ENCODE results near the gene COX19. TPM values are rescaled to one million over a fixed set of nuclear protein-coding genes. Genes with fewer than 3 reads are reported as not detected.
"Not testable (repeated sequence)": the region's sequence is repeated elsewhere in the genome, so short reads cannot be mapped to it uniquely, and the experiment has no call there.

The COX19 gene
- polyA plus RNA-seq, 1 donor (not counting 4 experiments of a cell fraction or from before 2014, with no cell fraction given), result 6.2 TPM

DNA sequence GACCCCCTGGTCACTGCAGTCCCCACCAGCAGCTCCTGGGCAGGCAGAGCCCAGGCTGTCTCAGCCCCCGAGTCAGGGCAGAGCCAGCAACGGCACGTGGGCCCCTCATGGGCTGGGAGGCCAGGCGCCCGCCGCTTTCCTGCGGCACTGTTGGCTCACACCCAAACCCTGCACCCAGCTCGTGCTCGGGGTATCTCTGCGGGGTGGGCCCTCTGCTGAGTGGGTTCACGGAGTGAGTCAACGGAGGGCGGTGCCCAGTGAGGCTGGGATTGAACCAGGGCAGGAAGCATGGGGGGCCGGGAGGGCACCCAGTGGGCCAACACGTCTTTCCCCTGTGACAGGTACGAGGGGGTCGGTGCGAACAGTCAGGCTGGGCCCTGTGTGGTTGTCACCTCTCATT is 49.7 kb downstream of the COX19 start:
- Histone ChIP-seq H3K27me3 (ENCODE audit: control insufficient read depth, extremely low read depth, insufficient read depth, low read length) (no peaks in the 10 kb centered on the region), H3K4me2 (ENCODE audit: control insufficient read depth, extremely low read depth, insufficient read depth, low read depth, low read length) (no peak overlapping the region), H3K79me2 (ENCODE audit: control insufficient read depth, insufficient read depth, low read length) (no peaks in the 10 kb centered on the region), H2AFZ (ENCODE audit: control insufficient read depth, low read length) (no peak overlapping the region), H3K9me1 (ENCODE audit: control insufficient read depth, extremely low read depth, insufficient read depth, low read length) (no peaks in the 10 kb centered on the region), H4K20me1 (ENCODE audit: control insufficient read depth, extremely low read depth, insufficient read depth, low read length) (no peaks in the 10 kb centered on the region), H3K4me1 (ENCODE audit: control insufficient read depth, extremely low read depth, insufficient read depth, low read length) (peaks cover 9% of the 10 kb centered on the region), H3K27ac (ENCODE audit: control insufficient read depth, insufficient read depth, low read length) (no peak overlapping the region), H3K4me3 (ENCODE audit: control insufficient read depth in 2 of 3, extremely low read depth in 1 of 3, insufficient read depth in 2 of 3, low read depth in 1 of 3, low read length in 3 of 3) (no peak overlapping the region), H3K9ac (ENCODE audit: control insufficient read depth, extremely low read depth, insufficient read depth, low read length) (no peak overlapping the region), H3K36me3 (ENCODE audit: control insufficient read depth in 2 of 2, extremely low read depth in 1 of 2, insufficient read depth in 2 of 2, low read length in 2 of 2) (no peaks in the 10 kb centered on the region), H3K9me3 (ENCODE audit: control insufficient read depth, low read depth, low read length) (no peaks in the 10 kb centered on the region)
- TF ChIP-seq EZH2 (IDR thresholded peaks at IDR 0.05; ENCODE audit: low read length), result no peak
- TF ChIP-seq, protein P1, sequence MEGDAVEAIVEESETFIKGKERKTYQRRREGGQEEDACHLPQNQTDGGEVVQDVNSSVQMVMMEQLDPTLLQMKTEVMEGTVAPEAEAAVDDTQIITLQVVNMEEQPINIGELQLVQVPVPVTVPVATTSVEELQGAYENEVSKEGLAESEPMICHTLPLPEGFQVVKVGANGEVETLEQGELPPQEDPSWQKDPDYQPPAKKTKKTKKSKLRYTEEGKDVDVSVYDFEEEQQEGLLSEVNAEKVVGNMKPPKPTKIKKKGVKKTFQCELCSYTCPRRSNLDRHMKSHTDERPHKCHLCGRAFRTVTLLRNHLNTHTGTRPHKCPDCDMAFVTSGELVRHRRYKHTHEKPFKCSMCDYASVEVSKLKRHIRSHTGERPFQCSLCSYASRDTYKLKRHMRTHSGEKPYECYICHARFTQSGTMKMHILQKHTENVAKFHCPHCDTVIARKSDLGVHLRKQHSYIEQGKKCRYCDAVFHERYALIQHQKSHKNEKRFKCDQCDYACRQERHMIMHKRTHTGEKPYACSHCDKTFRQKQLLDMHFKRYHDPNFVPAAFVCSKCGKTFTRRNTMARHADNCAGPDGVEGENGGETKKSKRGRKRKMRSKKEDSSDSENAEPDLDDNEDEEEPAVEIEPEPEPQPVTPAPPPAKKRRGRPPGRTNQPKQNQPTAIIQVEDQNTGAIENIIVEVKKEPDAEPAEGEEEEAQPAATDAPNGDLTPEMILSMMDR (optimal IDR thresholded peaks at IDR 0.05 in 1 of 3, IDR thresholded peaks at IDR 0.05 in 1 of 3, conservative IDR thresholded peaks at IDR 0.05 in 1 of 3; ENCODE audit: extremely low read depth in 1 of 3, insufficient read depth in 2 of 3, low read length in 3 of 3), result no peak
- no peak for FAIRE-seq
- dilution Hi-C loops (cut with MboI; ENCODE audit: extremely low pct_ligation_motif_present, low sequenced_read_pairs), result no loop called here
- DNase-seq (ENCODE audit: low read depth, low spot score), result no peak

DNA sequence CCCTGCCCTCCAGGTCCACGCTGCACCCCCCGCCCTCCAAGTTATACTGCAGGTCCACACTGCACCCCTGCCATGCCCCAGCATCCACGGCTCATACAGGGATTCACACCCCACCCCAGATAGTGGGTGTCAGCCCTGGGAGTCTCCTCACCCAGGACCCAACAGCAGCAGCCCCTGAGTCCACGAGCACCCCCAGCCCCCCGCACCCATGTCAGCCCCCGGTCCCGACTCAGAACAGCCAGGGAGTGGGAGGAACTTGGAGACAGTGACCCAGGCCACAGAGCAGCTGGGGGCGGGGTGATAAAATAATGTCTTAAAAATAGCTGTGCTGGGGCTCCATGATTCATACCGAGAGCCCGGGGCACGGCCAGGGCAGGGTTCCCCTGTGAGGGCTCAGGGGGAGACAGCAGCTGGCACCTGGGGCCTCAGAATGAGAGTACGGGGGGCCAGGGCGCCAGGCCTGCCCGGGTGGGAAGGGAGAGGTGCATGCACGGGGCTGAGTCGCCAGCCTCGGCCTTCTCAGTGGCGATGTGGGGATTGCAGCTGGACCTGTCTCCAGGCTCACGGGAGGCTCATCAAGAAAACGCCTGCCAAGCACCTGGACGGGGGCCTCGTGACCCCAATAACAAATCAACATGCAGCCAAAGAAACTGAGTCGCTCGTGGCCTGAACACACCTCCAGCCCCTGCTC is 50.7 kb downstream of the COX19 start:
- Histone ChIP-seq H3K36me3 (ENCODE audit: control insufficient read depth in 2 of 2, extremely low read depth in 1 of 2, insufficient read depth in 2 of 2, low read length in 2 of 2) (no peaks in the 10 kb centered on the region), H2AFZ (ENCODE audit: control insufficient read depth, low read length) (no peak overlapping the region), H4K20me1 (ENCODE audit: control insufficient read depth, extremely low read depth, insufficient read depth, low read length) (no peaks in the 10 kb centered on the region), H3K79me2 (ENCODE audit: control insufficient read depth, insufficient read depth, low read length) (no peaks in the 10 kb centered on the region), H3K9me1 (ENCODE audit: control insufficient read depth, extremely low read depth, insufficient read depth, low read length) (no peaks in the 10 kb centered on the region), H3K4me3 (ENCODE audit: control insufficient read depth in 2 of 3, extremely low read depth in 1 of 3, insufficient read depth in 2 of 3, low read depth in 1 of 3, low read length in 3 of 3) (no peak overlapping the region), H3K9me3 (ENCODE audit: control insufficient read depth, low read depth, low read length) (no peaks in the 10 kb centered on the region), H3K27ac (ENCODE audit: control insufficient read depth, insufficient read depth, low read length) (no peak overlapping the region), H3K27me3 (ENCODE audit: control insufficient read depth, extremely low read depth, insufficient read depth, low read length) (no peaks in the 10 kb centered on the region), H3K4me1 (ENCODE audit: control insufficient read depth, extremely low read depth, insufficient read depth, low read length) (peaks cover 9% of the 10 kb centered on the region), H3K4me2 (ENCODE audit: control insufficient read depth, extremely low read depth, insufficient read depth, low read depth, low read length) (no peak overlapping the region), H3K9ac (ENCODE audit: control insufficient read depth, extremely low read depth, insufficient read depth, low read length) (no peak overlapping the region)
- FAIRE-seq (no peak), DNase-seq (ENCODE audit: low read depth, low spot score) (no peak)
- dilution Hi-C loops (cut with MboI; ENCODE audit: extremely low pct_ligation_motif_present, low sequenced_read_pairs), result no loop called here
- TF ChIP-seq, protein P1 (optimal IDR thresholded peaks at IDR 0.05 in 1 of 3, IDR thresholded peaks at IDR 0.05 in 1 of 3, conservative IDR thresholded peaks at IDR 0.05 in 1 of 3; ENCODE audit: extremely low read depth in 1 of 3, insufficient read depth in 2 of 3, low read length in 3 of 3), result no peak
- TF ChIP-seq EZH2 (IDR thresholded peaks at IDR 0.05; ENCODE audit: low read length), result no peak

DNA sequence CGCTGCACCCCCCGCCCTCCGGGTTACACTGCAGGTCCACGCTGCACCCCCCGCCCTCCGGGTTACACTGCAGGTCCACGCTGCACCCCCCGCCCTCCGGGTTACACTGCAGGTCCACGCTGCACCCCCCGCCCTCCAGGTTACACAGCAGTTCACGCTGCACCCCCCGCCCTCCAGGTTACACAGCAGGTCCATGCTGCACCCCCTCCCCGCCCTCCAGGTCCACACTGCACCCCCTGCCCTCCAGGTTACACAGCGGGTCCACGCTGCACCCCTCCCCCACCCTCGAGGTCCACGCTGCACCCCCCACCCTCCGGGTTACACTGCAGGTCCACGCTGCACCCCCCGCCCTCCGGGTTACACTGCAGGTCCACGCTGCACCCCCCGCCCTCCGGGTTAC is 51.3 kb downstream of the COX19 start:
- H3K9me1 ChIP-seq (ENCODE audit: control insufficient read depth, extremely low read depth, insufficient read depth, low read length); H3K36me3 ChIP-seq (ENCODE audit: control insufficient read depth in 2 of 2, extremely low read depth in 1 of 2, insufficient read depth in 2 of 2, low read length in 2 of 2); H2AFZ ChIP-seq (ENCODE audit: control insufficient read depth, low read length); H4K20me1 ChIP-seq (ENCODE audit: control insufficient read depth, extremely low read depth, insufficient read depth, low read length); H3K9ac ChIP-seq (ENCODE audit: control insufficient read depth, extremely low read depth, insufficient read depth, low read length); H3K27ac ChIP-seq (ENCODE audit: control insufficient read depth, insufficient read depth, low read length); dilution Hi-C loops (cut with MboI; ENCODE audit: extremely low pct_ligation_motif_present, low sequenced_read_pairs); H3K79me2 ChIP-seq (ENCODE audit: control insufficient read depth, insufficient read depth, low read length); H3K4me3 ChIP-seq (ENCODE audit: control insufficient read depth in 2 of 3, extremely low read depth in 1 of 3, insufficient read depth in 2 of 3, low read depth in 1 of 3, low read length in 3 of 3); H3K4me1 ChIP-seq (ENCODE audit: control insufficient read depth, extremely low read depth, insufficient read depth, low read length); DNase-seq (ENCODE audit: low read depth, low spot score); FAIRE-seq; H3K27me3 ChIP-seq (ENCODE audit: control insufficient read depth, extremely low read depth, insufficient read depth, low read length); H3K4me2 ChIP-seq (ENCODE audit: control insufficient read depth, extremely low read depth, insufficient read depth, low read depth, low read length); H3K9me3 ChIP-seq (ENCODE audit: control insufficient read depth, low read depth, low read length): not testable (repeated sequence)

All from keratinocyte (primary cell).